Activated gamma-delta T cell treated with Interleukin-2 at 50 U/mL for 16 hours (primary cell): ENCODE data around the gene COL8A2.
A peak's percentile ranks its signal among the peaks of the same experiment; 100 is the strongest.

Source experiments
- DNase-seq: peaks from one replicate; pipeline ENCODE4 v3.0.0-alpha.2; 2020

COL8A2 gene

GRCh38 chr1:36134505-36135329 lies 9.7 kb upstream of the COL8A2 start:
- peak; percentile 31 for DNase-seq

- DNase-seq = no peak
Observed at GRCh38 chr1:36134031-36134430, 9.0 kb upstream of the COL8A2 start.

GRCh38 chr1:36133484-36133883 lies 8.5 kb upstream of the COL8A2 start:
- no peak for DNase-seq

GRCh38 chr1:36132029-36132428 lies 7.0 kb upstream of the COL8A2 start:
- DNase-seq = no peak

- DNase-seq = no peak
Observed at GRCh38 chr1:36128905-36129206, 3.8 kb upstream of the COL8A2 start.

- DNase-seq = no peak
Observed at GRCh38 chr1:36128126-36128904, 3.3 kb upstream of the COL8A2 start.

- no peak for DNase-seq
Observed at GRCh38 chr1:36126797-36127500, 1.9 kb upstream of the COL8A2 start.

GRCh38 chr1:36126005-36126716 lies 1.1 kb upstream of the COL8A2 start:
- DNase-seq = no peak

GRCh38 chr1:36124404-36125128 lies 456 bp downstream of the COL8A2 start:
- no peak for DNase-seq

- DNase-seq = no peak
Observed at GRCh38 chr1:36123356-36123755, 1.7 kb downstream of the COL8A2 start.

- DNase-seq = no peak
Observed at GRCh38 chr1:36122062-36123030, 2.7 kb downstream of the COL8A2 start.

GRCh38 chr1:36119456-36119855 lies 5.6 kb downstream of the COL8A2 start:
- no peak for DNase-seq

- DNase-seq = no peak
Observed at GRCh38 chr1:36118447-36119204, 6.4 kb downstream of the COL8A2 start.

GRCh38 chr1:36116901-36117300 lies 8.1 kb downstream of the COL8A2 start:
- no peak for DNase-seq

GRCh38 chr1:36115931-36116330 lies 9.1 kb downstream of the COL8A2 start:
- DNase-seq = no peak

- DNase-seq = no peak
Observed at GRCh38 chr1:36115200-36115669, 9.8 kb downstream of the COL8A2 start.

GRCh38 chr1:36114371-36114770 lies 10.7 kb downstream of the COL8A2 start:
- no peak for DNase-seq

- no peak for DNase-seq
Observed at GRCh38 chr1:36112823-36113222, 12.2 kb downstream of the COL8A2 start.

GRCh38 chr1:36111151-36111550 lies 13.9 kb downstream of the COL8A2 start:
- no peak for DNase-seq

- peak; percentile 59 for DNase-seq
Observed at GRCh38 chr1:36109041-36109679, 15.9 kb downstream of the COL8A2 start.
